A673 (cell line): ENCODE results near the gene KCNJ15. TPM values are rescaled to one million over a fixed set of nuclear protein-coding genes. Genes with fewer than 3 reads are reported as not detected.

Experiments
- BruUV-seq: library from RNA; stranded (reverse); fragments of 400-500 nt; replicated peaks from 2 replicates; lab custom pipeline; 2021; lab: Mats Ljungman, UMichigan
- CTCF ChIA-PET: fragments of 300-600 bp; sonication (Branson Sonifier 250); formaldehyde crosslinking; loops from one replicate; lab custom pipeline; 2022; ENCODE audit warnings: antibody characterized with exemption; lab: Charles Lee
- POLR2A ChIA-PET: fragments of 300-600 bp; sonication (Branson Sonifier 250); formaldehyde crosslinking; loops from one replicate; lab custom pipeline; 2022; ENCODE audit warnings: antibody characterized with exemption; ENCODE audit not compliant: low non-redundant PET; lab: Charles Lee
- DNase-seq: peaks from one replicate; pipeline ENCODE4 v3.0.0-alpha.2; 2015; ENCODE audit warnings: low spot score
- H3K27ac ChIP-seq: fragments of 200-600 bp; sonication (generic); 2 replicates; pipeline ENCODE4 v1.5.1; 2016; ENCODE audit warnings: mixed run types, low read depth, mild to moderate bottlenecking, mixed read lengths, antibody characterized with exemption, low read length; ENCODE audit not compliant: poor library complexity, severe bottlenecking
- H3K27me3 ChIP-seq: fragments of 200-600 bp; sonication (generic); replicated peaks from 2 replicates; pipeline ENCODE4 v1.6.1; 2017; ENCODE audit warnings: mixed run types, low read depth, mild to moderate bottlenecking, mixed read lengths, antibody characterized with exemption, low read length; ENCODE audit not compliant: insufficient read depth, poor library complexity
- H3K36me3 ChIP-seq: fragments of 200-600 bp; sonication (generic); 2 replicates; pipeline ENCODE4 v1.6.1; 2016; ENCODE audit warnings: mixed run types, mild to moderate bottlenecking, mixed read lengths, antibody characterized with exemption, low read length; ENCODE audit not compliant: insufficient read depth, poor library complexity, severe bottlenecking
- H3K4me1 ChIP-seq: fragments of 200-600 bp; sonication (generic); 2 replicates; pipeline ENCODE4 v1.6.1; 2017; ENCODE audit warnings: mixed run types, mild to moderate bottlenecking, mixed read lengths, antibody characterized with exemption, low read length; ENCODE audit not compliant: insufficient read depth, poor library complexity, severe bottlenecking
- H3K4me3 ChIP-seq: fragments of 200-600 bp; sonication (generic); 2 replicates; pipeline ENCODE4 v1.5.1; 2016; ENCODE audit warnings: low read depth, mixed run types, mild to moderate bottlenecking, mixed read lengths, low read length; ENCODE audit not compliant: poor library complexity, severe bottlenecking
- H3K9me3 ChIP-seq: fragments of 200-600 bp; sonication (generic); 2 replicates; pipeline ENCODE4 v1.6.1; 2016; ENCODE audit warnings: mixed run types, low read depth, mild to moderate bottlenecking, mixed read lengths, antibody characterized with exemption, low read length; ENCODE audit not compliant: poor library complexity, severe bottlenecking
- CTCF ChIP-seq: fragments of 300-800, 200-600 bp; sonication (generic); conservative IDR thresholded peaks from 2 replicates; pipeline ENCODE4 v1.5.1; 2017; ENCODE audit warnings: low read depth, mild to moderate bottlenecking, antibody characterized with exemption, low read length, moderate library complexity, mixed read lengths
- EZH2 ChIP-seq: fragments of 200-600 bp; sonication (generic); IDR thresholded peaks from 2 replicates; pipeline ENCODE4 v1.6.1; 2017; ENCODE audit warnings: borderline replicate concordance, low read depth, mild to moderate bottlenecking, mixed read lengths, antibody characterized with exemption, low read length; ENCODE audit not compliant: poor library complexity, severe bottlenecking
- intact Hi-C: fragments of 100-400 bp; cut with micrococcal nuclease; formaldehyde crosslinking; loops from one replicate; pipeline ENCODE4 v1.10.0; 2022; ENCODE audit not compliant: unreplicated experiment
- total RNA-seq: library from RNA; stranded (reverse); gene quantifications from 2 replicates; pipeline ENCODE4 v1.2.3, GENCODE V29; 2021

The KCNJ15 gene
- total RNA-seq, 1 experiment from 2014 or later, result not detected

DNA sequence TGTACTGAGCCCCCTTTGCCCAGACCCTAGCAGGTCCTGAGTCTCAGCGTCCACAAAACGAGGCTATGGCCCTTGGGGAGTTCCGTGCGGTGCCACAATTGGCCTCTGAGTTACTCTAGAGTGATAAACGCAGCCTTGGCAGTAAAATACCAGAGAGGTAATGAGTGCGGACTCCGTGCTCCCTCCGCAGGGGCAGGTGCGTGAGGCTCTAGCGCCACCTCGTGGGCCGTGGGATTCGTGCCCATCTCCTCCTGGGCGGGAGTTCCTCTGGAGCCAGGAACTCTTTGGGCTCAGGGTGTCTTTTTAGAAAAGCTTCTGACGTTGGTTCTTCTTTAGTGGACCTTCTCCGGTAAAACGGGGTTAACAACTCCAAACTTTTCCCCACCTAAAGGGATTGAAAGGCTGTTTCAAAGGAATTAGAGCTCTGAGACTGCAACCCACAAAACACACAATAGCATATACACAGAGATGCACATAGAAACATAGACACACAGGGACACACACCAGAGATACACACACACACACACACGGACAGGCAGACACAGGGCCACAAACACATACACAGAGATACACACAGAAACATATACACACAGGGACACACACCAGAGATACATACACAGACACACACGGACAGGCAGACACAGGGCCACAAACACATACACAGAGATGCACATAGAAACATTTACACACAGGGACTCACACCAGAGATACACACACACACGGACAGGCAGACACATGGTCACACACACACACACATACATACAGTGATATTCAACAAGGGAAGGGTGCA lies 99.4 kb downstream of the KCNJ15 start:
- BruUV-seq, result no TSS peak
- DNase-seq, result peak; percentile 78
- Histone ChIP-seq H3K27ac (no peak overlapping the region), H3K36me3 (no peaks in the 10 kb centered on the region), H3K27me3 (peaks cover 14% of the 10 kb centered on the region), H3K4me1 (no peaks in the 10 kb centered on the region), H3K9me3 (no peaks in the 10 kb centered on the region), H3K4me3 (no peak overlapping the region)
- intact Hi-C loops, result loop anchor here (2.0 to 5.0 kb wide), 3 partner anchors 137 to 781 kb away; no protein-coding TSS in a partner anchor
- POLR2A ChIA-PET, result no interaction called here
- TF ChIP-seq CTCF, result peak; percentile 94
- TF ChIP-seq EZH2, result no peak
- CTCF ChIA-PET, result no interaction called here

Other genes with a start within 250 kb of the KCNJ15 start
- gene ERG, start 241.5 kb downstream of the KCNJ15 start, total RNA-seq, result not detected in 2 replicates